DMS 273 (cell line): ENCODE data around the gene GALNTL6.
"Not testable (repeated sequence)": the region's sequence is repeated elsewhere in the genome, so short reads cannot be mapped to it uniquely, and the experiment has no call there.

ENCODE experiments used
- DNase-seq: peaks from one replicate; lab custom pipeline; 2025; ENCODE audit not compliant: unreplicated experiment; lab: John Stamatoyannopoulos, UW

The GALNTL6 gene

GRCh38 chr4:172787111-172787510, 973.9 kb downstream of the GALNTL6 start:
- DNase-seq, result no peak

GRCh38 chr4:172791841-172792240, 978.6 kb downstream of the GALNTL6 start:
- no peak for DNase-seq

- DNase-seq, result no peak
Observed at GRCh38 chr4:172793565-172794306, 980.5 kb downstream of the GALNTL6 start.

- no peak for DNase-seq
Observed at GRCh38 chr4:172794307-172794703, 981.1 kb downstream of the GALNTL6 start.

- DNase-seq, result not testable (repeated sequence)
Observed at GRCh38 chr4:172797281-172797680, 984.1 kb downstream of the GALNTL6 start.

GRCh38 chr4:172802032-172802431, 988.8 kb downstream of the GALNTL6 start:
- no peak for DNase-seq

- no peak for DNase-seq
Observed at GRCh38 chr4:172806841-172807240, 993.6 kb downstream of the GALNTL6 start.

GRCh38 chr4:172808196-172808595, 995.0 kb downstream of the GALNTL6 start:
- DNase-seq, result no peak

GRCh38 chr4:172809319-172809718, 996.1 kb downstream of the GALNTL6 start:
- no peak for DNase-seq

- DNase-seq, result no peak
Observed at GRCh38 chr4:172813359-172813923, 1000.2 kb downstream of the GALNTL6 start.

GRCh38 chr4:172815499-172816164, 1002.4 kb downstream of the GALNTL6 start:
- DNase-seq, result no peak

GRCh38 chr4:172818901-172819300, 1005.7 kb downstream of the GALNTL6 start:
- no peak for DNase-seq

GRCh38 chr4:172819353-172819752, 1006.1 kb downstream of the GALNTL6 start:
- no peak for DNase-seq

GRCh38 chr4:172822331-172822730, 1009.1 kb downstream of the GALNTL6 start:
- no peak for DNase-seq

- DNase-seq, result no peak
Observed at GRCh38 chr4:172826346-172826745, 1013.1 kb downstream of the GALNTL6 start.

GRCh38 chr4:172826861-172827260, 1013.7 kb downstream of the GALNTL6 start:
- DNase-seq, result no peak

- DNase-seq, result peak; percentile 38
Observed at GRCh38 chr4:172830295-172830764, 1017.1 kb downstream of the GALNTL6 start.

GRCh38 chr4:172836661-172837060, 1023.5 kb downstream of the GALNTL6 start:
- no peak for DNase-seq

GRCh38 chr4:172838111-172838510, 1024.9 kb downstream of the GALNTL6 start:
- DNase-seq, result no peak

- no peak for DNase-seq
Observed at GRCh38 chr4:172838943-172839342, 1025.7 kb downstream of the GALNTL6 start.

- DNase-seq, result no peak
Observed at GRCh38 chr4:172842779-172843178, 1029.6 kb downstream of the GALNTL6 start.

- DNase-seq, result no peak
Observed at GRCh38 chr4:172843192-172843591, 1030.0 kb downstream of the GALNTL6 start.
